Sigmoid colon (tissue), 4 donors: ENCODE measurements around the gene ALG10.

Experiments
- POLR2A ChIP-seq, 2 donors: fragments of 450-650 bp; IDR thresholded peaks; one replicate each; pipeline ENCODE4 v1.6.1; 2016; ENCODE audit warnings: antibody characterized with exemption in 2 of 2, mild to moderate bottlenecking in 2 of 2, moderate library complexity in 2 of 2
- POLR2AphosphoS5 ChIP-seq, 4 donors: sonication (generic); formaldehyde crosslinking; IDR thresholded peaks; one replicate each; pipeline ENCODE4 v1.6.1; 2017; ENCODE audit warnings: antibody characterized with exemption in 4 of 4
- TF ChIP-seq, protein P1 (sequence below), 4 experiments: fragments of 450-650 bp in 3 of 4; fragments of 200-600 bp in 1 of 4; IDR thresholded peaks; one replicate each; pipeline ENCODE4 v1.5.1; 2016 to 2019; ENCODE audit warnings: antibody characterized with exemption in 4 of 4, mild to moderate bottlenecking in 3 of 4, moderate library complexity in 2 of 4

GRCh38 chr12:34051486-34051885, 29.2 kb downstream of the ALG10 start:
- TF ChIP-seq, protein P1, sequence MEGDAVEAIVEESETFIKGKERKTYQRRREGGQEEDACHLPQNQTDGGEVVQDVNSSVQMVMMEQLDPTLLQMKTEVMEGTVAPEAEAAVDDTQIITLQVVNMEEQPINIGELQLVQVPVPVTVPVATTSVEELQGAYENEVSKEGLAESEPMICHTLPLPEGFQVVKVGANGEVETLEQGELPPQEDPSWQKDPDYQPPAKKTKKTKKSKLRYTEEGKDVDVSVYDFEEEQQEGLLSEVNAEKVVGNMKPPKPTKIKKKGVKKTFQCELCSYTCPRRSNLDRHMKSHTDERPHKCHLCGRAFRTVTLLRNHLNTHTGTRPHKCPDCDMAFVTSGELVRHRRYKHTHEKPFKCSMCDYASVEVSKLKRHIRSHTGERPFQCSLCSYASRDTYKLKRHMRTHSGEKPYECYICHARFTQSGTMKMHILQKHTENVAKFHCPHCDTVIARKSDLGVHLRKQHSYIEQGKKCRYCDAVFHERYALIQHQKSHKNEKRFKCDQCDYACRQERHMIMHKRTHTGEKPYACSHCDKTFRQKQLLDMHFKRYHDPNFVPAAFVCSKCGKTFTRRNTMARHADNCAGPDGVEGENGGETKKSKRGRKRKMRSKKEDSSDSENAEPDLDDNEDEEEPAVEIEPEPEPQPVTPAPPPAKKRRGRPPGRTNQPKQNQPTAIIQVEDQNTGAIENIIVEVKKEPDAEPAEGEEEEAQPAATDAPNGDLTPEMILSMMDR (IDR thresholded peaks at IDR 0.05): no peak
- TF ChIP-seq POLR2A (IDR thresholded peaks at IDR 0.05) (no peak), POLR2AphosphoS5 (IDR thresholded peaks at IDR 0.05) (no peak)
